Measurements from ENCODE around the gene DENND2C. TPM values are rescaled to one million over a fixed set of nuclear protein-coding genes. Genes with fewer than 3 reads are reported as not detected.

Gene DENND2C
- total RNA-seq, 8 experiments from 2014 or later, result 0.43 to 2.6 (median 0.90) TPM

- Histone ChIP-seq H3K4me3 (no peak overlapping the region), H3K4me1 (replicated peaks in 1 of 2) (no peaks in the 10 kb centered on the region), H3K27ac (no peak overlapping the region)
- ATAC-seq (replicated peaks in 6 of 8), result no peak
- in situ Hi-C loops (cut with MboI; ENCODE audit: low pct_unique_long_range_greater_than_20kb in 2 of 9, low sequenced_read_pairs in 9 of 9, unreplicated experiment in 9 of 9), result no loop called here
These were observed 51.2 kb downstream of the DENND2C start for GRCh38 chr1:114618606-114619005.

- ATAC-seq (replicated peaks in 6 of 8), result peak in 3 of 8 experiments; percentile 12 to 95 (median 94)
- 29 to 96% (median 82%) methylated on average over 2 to 9 of the region's 9 CpGs; no CpG with 5 or more reads in 3 of the 10 experiments for WGBS, 10 experiments
These were observed 59.2 kb downstream of the DENND2C start for GRCh38 chr1:114610546-114611245.

GRCh38 chr1:114609826-114610225 lies 60.0 kb downstream of the DENND2C start:
- ATAC-seq (replicated peaks in 6 of 8), result no peak
- in situ Hi-C loops (cut with MboI; ENCODE audit: low pct_unique_long_range_greater_than_20kb in 2 of 9, low sequenced_read_pairs in 9 of 9, unreplicated experiment in 9 of 9), result no loop called here
- Histone ChIP-seq H3K27ac (no peak overlapping the region), H3K4me3 (no peak overlapping the region), H3K4me1 (replicated peaks in 1 of 2) (no peaks in the 10 kb centered on the region)
- 50 to 100% (median 90%) methylated on average over 1 to 2 of the region's 2 CpGs; no CpG with 5 or more reads in 1 of the 10 experiments for WGBS, 10 experiments

More at GRCh38 chr1:114610546-114611245, 59.2 kb downstream of the DENND2C start:
- in situ Hi-C loops (cut with MboI; ENCODE audit: low pct_unique_long_range_greater_than_20kb in 2 of 9, low sequenced_read_pairs in 9 of 9, unreplicated experiment in 9 of 9), result no loop called here
- H3K27ac ChIP-seq, result no peak overlapping the region
- H3K4me3 ChIP-seq, result no peak overlapping the region
- no peaks in the 10 kb centered on the region for H3K4me1 ChIP-seq (replicated peaks in 1 of 2)

- ATAC-seq (replicated peaks in 6 of 8), result no peak
- no peaks in the 10 kb centered on the region for H3K4me1 ChIP-seq (replicated peaks in 1 of 2)
- in situ Hi-C loops (cut with MboI; ENCODE audit: low pct_unique_long_range_greater_than_20kb in 2 of 9, low sequenced_read_pairs in 9 of 9, unreplicated experiment in 9 of 9), result no loop called here
- no peak overlapping the region for H3K27ac ChIP-seq
- 67 to 100% (median 81%) methylated on average over 1 to 3 of the region's 3 CpGs for WGBS, 10 experiments
- no peak overlapping the region for H3K4me3 ChIP-seq
These were observed 60.8 kb downstream of the DENND2C start for GRCh38 chr1:114609026-114609425.

GRCh38 chr1:114607223-114607622 lies 62.6 kb downstream of the DENND2C start:
- WGBS, 10 experiments, result 33 to 90% (median 77%) methylated on average over 1 of the region's 1 CpG; no CpG with 5 or more reads in 6 of the 10 experiments
- peak in 3 of 8 experiments; percentile 8 to 43 (median 10) for ATAC-seq (replicated peaks in 6 of 8)
- Histone ChIP-seq H3K4me1 (replicated peaks in 1 of 2) (no peaks in the 10 kb centered on the region), H3K27ac (no peak overlapping the region), H3K4me3 (no peak overlapping the region)
- in situ Hi-C loops (cut with MboI; ENCODE audit: low pct_unique_long_range_greater_than_20kb in 2 of 9, low sequenced_read_pairs in 9 of 9, unreplicated experiment in 9 of 9), result no loop called here

GRCh38 chr1:114597949-114598348 lies 71.9 kb downstream of the DENND2C start:
- 67 to 100% (median 89%) methylated on average over 1 of the region's 1 CpG; no CpG with 5 or more reads in 3 of the 10 experiments for WGBS, 10 experiments
- no peaks in the 10 kb centered on the region for H3K4me1 ChIP-seq (replicated peaks in 1 of 2)
- H3K4me3 ChIP-seq, result no peak overlapping the region
- no peak overlapping the region for H3K27ac ChIP-seq
- in situ Hi-C loops (cut with MboI; ENCODE audit: low pct_unique_long_range_greater_than_20kb in 2 of 9, low sequenced_read_pairs in 9 of 9, unreplicated experiment in 9 of 9), result no loop called here
- ATAC-seq (replicated peaks in 6 of 8), result peak in 2 of 8 experiments; percentile 27 to 57

GRCh38 chr1:114595602-114596001 lies 74.2 kb downstream of the DENND2C start:
- Histone ChIP-seq H3K4me1 (replicated peaks in 1 of 2) (no peaks in the 10 kb centered on the region), H3K27ac (no peak overlapping the region), H3K4me3 (no peak overlapping the region)
- in situ Hi-C loops (cut with MboI; ENCODE audit: low pct_unique_long_range_greater_than_20kb in 2 of 9, low sequenced_read_pairs in 9 of 9, unreplicated experiment in 9 of 9), result no loop called here
- no peak for ATAC-seq (replicated peaks in 6 of 8)

- H3K4me1 ChIP-seq (replicated peaks in 1 of 2), result no peaks in the 10 kb centered on the region
- no peak overlapping the region for H3K27ac ChIP-seq
- 82 to 100% (median 90%) methylated on average over 1 to 3 of the region's 3 CpGs for WGBS, 10 experiments
- no peak overlapping the region for H3K4me3 ChIP-seq
- in situ Hi-C loops (cut with MboI; ENCODE audit: low pct_unique_long_range_greater_than_20kb in 2 of 9, low sequenced_read_pairs in 9 of 9, unreplicated experiment in 9 of 9), result no loop called here
- ATAC-seq (replicated peaks in 6 of 8), result no peak
These were observed 75.8 kb downstream of the DENND2C start for GRCh38 chr1:114594046-114594445.

GRCh38 chr1:114589122-114589521 lies 80.7 kb downstream of the DENND2C start:
- Histone ChIP-seq H3K27ac (no peak overlapping the region), H3K4me1 (replicated peaks in 1 of 2) (no peaks in the 10 kb centered on the region), H3K4me3 (no peak overlapping the region)
- no peak for ATAC-seq (replicated peaks in 6 of 8)
- WGBS, 10 experiments, result 28 to 95% (median 60%) methylated on average over 1 to 3 of the region's 3 CpGs; no CpG with 5 or more reads in 1 of the 10 experiments
- in situ Hi-C loops (cut with MboI; ENCODE audit: low pct_unique_long_range_greater_than_20kb in 2 of 9, low sequenced_read_pairs in 9 of 9, unreplicated experiment in 9 of 9), result no loop called here

GRCh38 chr1:114588196-114588689 lies 81.6 kb downstream of the DENND2C start:
- ATAC-seq (replicated peaks in 6 of 8), result no peak
- Histone ChIP-seq H3K4me3 (no peak overlapping the region), H3K4me1 (replicated peaks in 1 of 2) (no peaks in the 10 kb centered on the region), H3K27ac (no peak overlapping the region)
- in situ Hi-C loops (cut with MboI; ENCODE audit: low pct_unique_long_range_greater_than_20kb in 2 of 9, low sequenced_read_pairs in 9 of 9, unreplicated experiment in 9 of 9), result no loop called here
- WGBS, 10 experiments, result 47 to 90% (median 61%) methylated on average over 2 of the region's 2 CpGs

GRCh38 chr1:114587203-114587991 lies 82.5 kb downstream of the DENND2C start:
- in situ Hi-C loops (cut with MboI; ENCODE audit: low pct_unique_long_range_greater_than_20kb in 2 of 9, low sequenced_read_pairs in 9 of 9, unreplicated experiment in 9 of 9), result no loop called here
- no peak for ATAC-seq (replicated peaks in 6 of 8)
- H3K4me3 ChIP-seq, result no peak overlapping the region
- H3K27ac ChIP-seq, result no peak overlapping the region
- whole genome bisulfite sequencing, 10 experiments, result 50 to 95% (median 90%) methylated on average over 2 to 16 of the region's 16 CpGs
- peaks cover 2% of the 10 kb centered on the region in 2 donors for H3K4me1 ChIP-seq (replicated peaks in 1 of 2)

GRCh38 chr1:114586513-114587047 lies 83.3 kb downstream of the DENND2C start:
- Histone ChIP-seq H3K4me1 (replicated peaks in 1 of 2) (peaks cover 6% of the 10 kb centered on the region in 2 donors), H3K27ac (no peak overlapping the region), H3K4me3 (no peak overlapping the region)
- 89 to 97% (median 91%) methylated on average over 4 to 5 of the region's 5 CpGs; no CpG with 5 or more reads in 4 of the 10 experiments for WGBS, 10 experiments
- ATAC-seq (replicated peaks in 6 of 8), result no peak
- in situ Hi-C loops (cut with MboI; ENCODE audit: low pct_unique_long_range_greater_than_20kb in 2 of 9, low sequenced_read_pairs in 9 of 9, unreplicated experiment in 9 of 9), result no loop called here

- no peak for ATAC-seq (replicated peaks in 6 of 8)
- peaks cover 11 to 12% of the 10 kb centered on the region in 2 donors for H3K4me1 ChIP-seq (replicated peaks in 1 of 2)
- WGBS, 10 experiments, result 50 to 90% (median 68%) methylated on average over 1 of the region's 1 CpG; no CpG with 5 or more reads in 2 of the 10 experiments
- in situ Hi-C loops (cut with MboI; ENCODE audit: low pct_unique_long_range_greater_than_20kb in 2 of 9, low sequenced_read_pairs in 9 of 9, unreplicated experiment in 9 of 9), result no loop called here
- H3K27ac ChIP-seq, result no peak overlapping the region
- H3K4me3 ChIP-seq, result no peak overlapping the region
These were observed 84.6 kb downstream of the DENND2C start for GRCh38 chr1:114585231-114585630.
